GM12891 (cell line): Measurements from ENCODE around the gene ADAMTS13. TPM values are rescaled to one million over a fixed set of nuclear protein-coding genes. Genes with fewer than 3 reads are reported as not detected.
"Not testable (repeated sequence)": the region's sequence is repeated elsewhere in the genome, so short reads cannot be mapped to it uniquely, and the experiment has no call there.

Source experiments
- DNase-seq: peaks from one replicate; pipeline ENCODE4 v3.0.0; 2011; ENCODE audit warnings: low spot score; ENCODE audit not compliant: insufficient read length
- FAIRE-seq: peaks from 2 replicates; lab custom pipeline; 2011; peaks lifted over from hg19 to GRCh38; lab: Jason Lieb, UNC
- PAX5 ChIP-seq: IDR thresholded peaks from 2 replicates; pipeline ENCODE4 v1.6.1; 2011; ENCODE audit warnings: low read length, moderate library complexity, mild to moderate bottlenecking; ENCODE audit not compliant: insufficient read depth, severe bottlenecking
- POLR2A ChIP-seq: IDR thresholded peaks from 2 replicates; pipeline ENCODE4 v1.6.1; 2011; ENCODE audit warnings: low read depth, low read length, control low read depth
- POLR2AphosphoS5 ChIP-seq: IDR thresholded peaks from 2 replicates; pipeline ENCODE4 v1.6.1; 2011; ENCODE audit warnings: low read depth, low read length, control low read depth
- POU2F2 ChIP-seq: IDR thresholded peaks from 2 replicates; pipeline ENCODE4 v1.6.1; 2011; ENCODE audit warnings: low read depth, mild to moderate bottlenecking, control low read depth, low read length, moderate library complexity
- SPI1 ChIP-seq: IDR thresholded peaks from 2 replicates; pipeline ENCODE4 v1.6.1; 2011; ENCODE audit warnings: low read depth, low read length, control low read depth
- TAF1 ChIP-seq: IDR thresholded peaks from 2 replicates; pipeline ENCODE4 v1.6.1; 2011; ENCODE audit warnings: low read depth, low read length, control low read depth
- polyA plus RNA-seq: library from polyadenylated mRNA; unstranded; fragments of >200 nt; gene quantifications from one replicate; pipeline ENCODE4 v1.2.1, GENCODE V29; 2012; ENCODE audit warnings: low read depth, missing spikeins, inconsistent platforms; ENCODE audit not compliant: missing spikeins

The ADAMTS13 gene
- polyA plus RNA-seq: 3.4 TPM

- DNase-seq (no peak), FAIRE-seq (peak; percentile 33)
- TF ChIP-seq POLR2A (no peak), SPI1 (0 out of 2 replicates have a peak, but pooled peaks have one; percentile 1), PAX5 (no peak)
Measured at GRCh38 chr9:133421615-133422542, at the start of gene ADAMTS13. TSS of gene ADAMTS13 (plus strand) at chr9:133422367. CDS start at chr9:133422444, 77 bp downstream.

- DNase-seq: no peak
Measured at GRCh38 chr9:133374612-133375115, 47.5 kb upstream of the ADAMTS13 start.

GRCh38 chr9:133375116-133375723 lies 46.9 kb upstream of the ADAMTS13 start:
- no peak for TF ChIP-seq POLR2A
- no peak for TF ChIP-seq PAX5
- DNase-seq (peak; percentile 53), FAIRE-seq (no peak)

More at GRCh38 chr9:133374612-133375115, 47.5 kb upstream of the ADAMTS13 start:
- TF ChIP-seq TAF1 (no peak), POLR2AphosphoS5 (no peak), SPI1 (no peak), POU2F2 (no peak), POLR2A (no peak), PAX5 (no peak)
- FAIRE-seq: no peak

- TF ChIP-seq SPI1: 0 out of 2 replicates have a peak, but pooled peaks have one; percentile 19
- TF ChIP-seq PAX5: no peak
- TF ChIP-seq POU2F2: peak; percentile 46; the same call in 1 of the 2 replicates
- TF ChIP-seq TAF1: peak; percentile 80
- TF ChIP-seq POLR2AphosphoS5: peak; percentile 67
- TF ChIP-seq POLR2A: peak; percentile 79; the same call in 1 of the 2 replicates
- DNase-seq (peak; percentile 100), FAIRE-seq (peak; percentile 96)
Measured at GRCh38 chr9:133375724-133376654, 46.2 kb upstream of the ADAMTS13 start, which contains the start of the genes STKLD1 and SURF4. TSS of gene STKLD1 (plus strand) at chr9:133376366. CDS start at chr9:133376474, 108 bp downstream. TSS of gene SURF4 (minus strand) at chr9:133376060. CDS start at chr9:133375969, 91 bp downstream.

- FAIRE-seq, DNase-seq: not testable (repeated sequence)
Measured at GRCh38 chr9:133377280-133377679, 44.9 kb upstream of the ADAMTS13 start.

- FAIRE-seq (no peak), DNase-seq (no peak)
- TF ChIP-seq POLR2A (no peak), SPI1 (no peak)
Measured at GRCh38 chr9:133377721-133378216, 44.4 kb upstream of the ADAMTS13 start.

- DNase-seq (no peak), FAIRE-seq (no peak)
- no peak for TF ChIP-seq POLR2A
- TF ChIP-seq POLR2AphosphoS5: no peak
- TF ChIP-seq SPI1: no peak
- TF ChIP-seq TAF1: no peak
Measured at GRCh38 chr9:133378408-133378962, 43.7 kb upstream of the ADAMTS13 start.

- no peak for TF ChIP-seq SPI1
- TF ChIP-seq TAF1: no peak
- no peak for TF ChIP-seq POLR2A
- no peak for TF ChIP-seq POLR2AphosphoS5
- no peak for TF ChIP-seq PAX5
- TF ChIP-seq POU2F2: no peak
- no peak for FAIRE-seq
- DNase-seq: no peak
Measured at GRCh38 chr9:133379153-133380086, 42.7 kb upstream of the ADAMTS13 start.
